HT1080 (cell line): Measurements from ENCODE around the gene GGT7. TPM values are rescaled to one million over a fixed set of nuclear protein-coding genes. Genes with fewer than 3 reads are reported as not detected.
"Not testable (repeated sequence)": the region's sequence is repeated elsewhere in the genome, so short reads cannot be mapped to it uniquely, and the experiment has no call there.

Experiments
- DNase-seq: peaks from one replicate; pipeline ENCODE4 v3.0.0-alpha.2; 2015; ENCODE audit warnings: low read depth
- total RNA-seq: library from RNA; depleted of rRNA; stranded (reverse); fragments of >200 nt; shearing (Covaris generic); gene quantifications from 2 replicates; pipeline ENCODE4 v1.2.3, GENCODE V29; 2014

The GGT7 gene
- total RNA-seq, 1 experiment from 2014 or later = 4.2 TPM

DNA sequence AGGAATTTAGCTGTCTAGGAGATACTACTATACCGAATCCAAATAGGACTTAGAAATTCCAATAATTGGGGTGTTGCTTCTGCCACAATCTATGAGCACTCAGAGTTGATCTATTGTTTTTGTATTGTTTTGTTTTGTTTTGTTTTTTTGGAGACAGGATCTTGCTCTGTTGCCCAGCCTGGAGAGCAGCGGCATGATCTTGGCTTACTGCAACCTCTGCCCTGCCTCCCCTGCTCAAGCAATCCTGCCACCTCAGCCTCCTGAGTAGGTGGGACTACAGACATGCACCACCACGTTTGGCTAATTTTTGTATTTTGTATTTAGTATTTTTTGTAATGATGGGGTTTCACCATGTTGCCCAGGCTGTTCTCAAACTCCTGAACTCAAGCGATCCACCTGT is 11.2 kb upstream of the GGT7 start:
- DNase-seq = no peak

DNA sequence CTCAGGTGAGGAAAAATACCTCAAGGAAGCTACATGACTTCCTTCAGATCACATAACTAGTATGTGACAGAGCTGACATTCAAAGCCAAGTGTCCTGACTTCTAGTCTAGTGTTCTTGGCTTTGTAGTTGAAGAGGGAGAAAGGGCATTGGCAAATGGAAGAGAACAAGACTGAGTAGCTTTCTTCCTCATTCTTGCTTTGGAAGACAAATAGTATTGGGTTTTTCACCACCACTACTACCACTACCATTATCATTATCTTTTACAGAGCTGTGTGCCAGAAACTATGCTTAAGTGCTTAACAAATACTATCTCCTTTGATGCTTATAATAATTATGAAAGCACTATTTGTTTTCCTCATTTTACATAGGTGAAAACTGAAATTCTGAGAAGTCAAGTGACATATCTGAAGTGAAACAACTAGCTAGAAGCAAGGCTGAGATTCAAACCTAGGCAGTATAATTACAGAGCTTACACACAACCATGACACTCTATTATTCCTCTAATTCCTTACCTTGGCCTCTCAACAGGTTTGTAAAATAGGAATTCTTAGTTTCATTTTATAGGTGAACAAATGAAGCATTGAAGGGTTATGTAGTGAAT is 10.5 kb upstream of the GGT7 start:
- DNase-seq = no peak

DNA sequence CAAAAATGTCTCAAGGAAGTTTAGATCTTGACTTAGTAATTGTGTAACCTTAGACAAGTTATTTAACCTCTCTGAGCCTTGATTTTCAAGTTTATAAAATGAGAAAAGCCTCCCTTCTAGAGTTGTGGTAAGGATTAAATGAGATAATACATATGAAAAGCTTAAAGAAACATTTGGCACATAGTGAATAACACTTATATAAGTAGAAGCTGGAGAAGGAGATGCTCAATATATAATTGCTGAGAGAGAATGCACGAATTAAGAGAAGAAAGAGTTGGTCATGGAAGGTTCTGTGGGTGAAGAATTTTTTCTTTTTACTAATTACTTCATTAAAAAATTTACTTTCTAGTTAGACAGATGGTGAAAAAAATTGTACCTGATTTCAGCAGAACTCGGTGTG is 9.0 kb upstream of the GGT7 start:
- no peak for DNase-seq

DNA sequence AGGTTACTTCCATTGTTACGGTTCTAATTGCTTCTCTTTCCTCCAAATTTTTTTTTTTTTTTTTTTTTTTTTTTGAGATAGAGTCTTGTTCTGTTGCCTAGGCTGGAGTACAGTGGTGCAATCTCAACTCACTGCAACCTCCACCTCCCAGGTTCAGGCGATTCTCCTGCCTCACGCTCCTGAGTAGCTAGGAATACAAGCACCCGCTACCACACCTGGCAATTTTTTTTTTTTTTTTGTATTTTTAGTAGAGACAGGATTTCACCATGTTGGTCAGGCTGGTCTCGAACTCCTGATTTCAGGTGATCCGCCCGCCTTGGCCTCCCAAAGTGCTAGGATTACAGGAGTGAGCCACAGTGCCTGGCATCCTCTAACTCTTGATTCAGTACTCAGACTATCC is 8.3 kb upstream of the GGT7 start:
- not testable (repeated sequence) for DNase-seq

DNA sequence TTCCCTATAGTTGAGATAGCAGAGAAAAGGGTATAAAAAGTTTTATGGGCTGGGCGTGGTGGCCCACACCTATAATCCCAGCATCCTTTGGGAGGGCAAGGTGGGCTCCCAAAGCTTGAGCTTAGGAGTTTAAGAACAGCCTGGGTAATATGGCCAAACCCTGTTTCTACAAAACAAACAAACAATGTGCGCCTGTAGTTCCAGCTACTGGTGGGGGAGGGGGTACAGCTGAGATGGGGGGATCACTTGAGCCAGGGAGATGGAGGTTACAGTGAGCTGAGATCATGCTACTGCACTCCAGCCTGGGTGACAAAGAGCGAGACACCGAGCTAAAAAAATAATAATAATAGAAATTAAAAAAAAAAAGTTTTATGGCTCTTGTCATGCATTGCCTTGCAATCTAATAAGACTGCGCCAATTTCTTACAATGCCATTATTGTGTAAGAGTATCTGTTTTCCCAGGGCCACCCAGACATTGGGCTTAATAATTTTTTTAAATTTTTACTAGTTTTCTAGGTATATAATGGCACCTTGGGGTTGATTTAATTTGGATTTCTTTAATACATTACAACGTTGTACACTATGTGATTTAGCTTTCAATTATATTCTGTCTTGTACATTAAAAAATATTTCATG is 7.7 kb upstream of the GGT7 start:
- DNase-seq = no peak

DNA sequence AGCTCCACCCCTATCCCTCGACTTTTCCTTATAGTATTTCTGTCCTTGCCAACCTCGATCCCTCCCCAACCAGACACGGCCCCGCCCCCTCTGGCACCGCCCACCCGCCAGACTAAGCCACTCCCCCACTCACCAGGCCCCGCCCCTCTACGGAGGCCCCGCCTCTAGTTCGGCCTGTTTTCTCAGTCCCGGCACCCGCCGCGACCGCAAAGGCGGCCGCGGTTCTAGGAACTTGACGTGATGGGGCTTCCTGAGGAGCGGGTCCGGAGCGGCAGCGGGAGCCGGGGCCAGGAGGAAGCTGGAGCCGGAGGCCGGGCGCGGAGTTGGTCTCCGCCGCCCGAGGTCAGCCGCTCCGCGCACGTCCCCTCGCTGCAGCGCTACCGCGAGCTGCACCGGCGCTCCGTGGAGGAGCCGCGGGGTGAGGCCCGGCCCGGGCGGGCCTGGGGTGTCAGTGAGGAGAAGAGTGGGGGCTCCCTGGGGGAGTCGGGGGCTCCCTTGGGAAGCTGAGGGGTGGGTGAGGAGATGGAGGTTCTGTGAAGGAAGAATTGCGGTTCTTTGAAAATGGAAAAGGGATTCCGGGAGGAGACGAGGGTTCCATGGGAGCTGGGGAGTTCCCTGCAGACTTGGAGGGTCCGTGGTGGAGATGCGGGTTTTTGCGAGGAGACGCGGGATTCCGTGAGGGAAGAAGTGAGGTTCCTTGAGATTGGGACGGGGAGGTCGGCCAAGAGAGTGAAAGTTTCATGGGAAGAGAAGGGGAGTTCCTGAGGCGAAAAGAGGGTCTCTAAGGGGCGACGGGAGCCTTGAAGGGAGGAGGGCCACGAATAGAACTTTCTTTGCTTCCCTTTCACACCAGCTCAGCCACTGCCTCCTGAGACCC is 4.0 kb upstream of the GGT7 start, which contains the start of gene ACSS2:
TSS of gene ACSS2 (plus strand) at position 207 of the 877 bp plus-strand sequence. CDS start at position 241, 34 bp downstream.
- no peak for DNase-seq

DNA sequence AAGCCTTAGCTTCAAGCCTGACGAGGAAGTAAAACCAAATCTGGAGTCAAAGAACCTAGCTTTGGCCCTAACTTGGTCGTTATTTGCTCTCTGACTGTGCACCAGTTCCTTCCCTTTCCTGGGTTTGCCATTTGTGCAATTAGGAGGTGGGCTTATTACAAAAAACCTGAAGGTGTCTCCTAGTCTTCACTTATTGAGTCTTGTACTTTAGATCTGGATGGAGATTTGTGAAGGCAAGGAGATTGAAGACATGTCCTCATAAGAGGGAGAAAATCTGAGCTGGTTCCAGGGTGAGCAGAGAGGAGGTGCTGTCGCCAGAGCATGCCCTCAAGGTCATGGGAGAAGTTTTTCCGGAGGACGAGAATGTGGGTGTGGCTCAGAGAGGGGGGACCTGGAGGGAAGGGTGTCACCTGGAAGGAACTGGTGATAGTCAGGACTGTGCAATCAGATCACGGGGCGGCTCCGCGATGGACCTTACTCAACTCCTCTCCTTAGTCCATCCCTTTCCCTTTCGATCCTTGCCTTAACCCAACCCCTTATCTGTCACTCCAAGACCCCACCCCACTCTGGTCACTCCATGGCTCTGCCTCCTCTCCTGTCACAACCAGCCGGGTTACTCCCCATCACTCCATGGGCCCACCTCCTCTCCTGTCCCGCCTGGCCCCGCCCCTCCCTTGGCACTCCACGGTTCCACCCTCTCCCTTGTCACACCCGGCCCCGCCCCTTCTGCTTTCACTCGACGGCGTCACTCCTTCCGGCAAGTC is 3.2 kb upstream of the GGT7 start:
- peak; percentile 93 for DNase-seq

DNA sequence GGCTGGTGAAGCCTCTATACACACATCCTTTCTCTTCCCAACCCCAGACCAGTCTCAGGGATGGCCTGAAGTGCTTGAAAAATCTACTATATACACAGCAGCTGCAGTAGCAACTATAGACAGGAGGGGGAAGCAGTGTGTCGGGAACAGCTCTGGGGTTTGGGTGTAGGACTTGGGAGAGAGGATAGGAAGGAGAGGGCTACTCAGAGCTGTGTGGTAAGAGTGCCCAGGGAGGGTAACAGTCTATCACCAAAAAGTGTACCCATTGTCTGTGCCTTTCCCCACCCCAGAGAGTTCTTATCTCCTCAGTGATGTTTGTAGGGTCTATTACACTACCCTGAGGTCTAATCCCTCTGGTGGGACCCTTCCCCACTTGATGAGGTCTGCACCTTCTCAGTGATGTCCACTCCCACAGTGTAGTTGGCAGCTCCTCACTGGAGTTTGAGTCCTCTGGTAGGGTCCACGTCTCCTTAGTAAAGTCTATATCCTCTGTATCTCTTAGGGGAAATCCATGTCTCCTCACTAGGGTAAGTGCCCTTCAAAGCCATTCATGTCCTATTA is 1.5 kb upstream of the GGT7 start:
- peak; percentile 88 for DNase-seq

DNA sequence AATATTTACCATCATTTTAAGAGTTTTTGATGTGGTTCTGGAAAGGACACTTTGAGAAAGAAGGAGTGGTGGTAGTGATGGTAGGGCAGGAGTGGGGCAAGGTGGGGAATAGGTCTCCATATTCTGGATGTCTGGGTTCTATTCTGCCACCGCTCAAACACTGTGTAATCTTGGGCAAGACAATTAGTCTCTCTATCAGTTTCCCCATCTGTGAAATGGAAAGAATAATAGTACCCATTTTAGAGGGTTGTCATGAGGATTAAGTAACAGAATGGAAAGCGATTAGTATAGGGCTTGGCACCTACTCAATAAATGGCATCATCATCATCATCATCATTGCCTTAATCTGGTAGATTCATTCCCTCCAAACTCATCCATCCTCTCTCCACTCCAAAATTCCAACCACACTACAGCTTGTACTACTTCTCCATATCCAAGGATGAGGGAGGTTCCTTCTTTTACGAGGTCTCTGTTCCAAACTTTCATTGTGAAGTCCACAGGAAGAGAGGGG is 982 bp upstream of the GGT7 start:
- no peak for DNase-seq

DNA sequence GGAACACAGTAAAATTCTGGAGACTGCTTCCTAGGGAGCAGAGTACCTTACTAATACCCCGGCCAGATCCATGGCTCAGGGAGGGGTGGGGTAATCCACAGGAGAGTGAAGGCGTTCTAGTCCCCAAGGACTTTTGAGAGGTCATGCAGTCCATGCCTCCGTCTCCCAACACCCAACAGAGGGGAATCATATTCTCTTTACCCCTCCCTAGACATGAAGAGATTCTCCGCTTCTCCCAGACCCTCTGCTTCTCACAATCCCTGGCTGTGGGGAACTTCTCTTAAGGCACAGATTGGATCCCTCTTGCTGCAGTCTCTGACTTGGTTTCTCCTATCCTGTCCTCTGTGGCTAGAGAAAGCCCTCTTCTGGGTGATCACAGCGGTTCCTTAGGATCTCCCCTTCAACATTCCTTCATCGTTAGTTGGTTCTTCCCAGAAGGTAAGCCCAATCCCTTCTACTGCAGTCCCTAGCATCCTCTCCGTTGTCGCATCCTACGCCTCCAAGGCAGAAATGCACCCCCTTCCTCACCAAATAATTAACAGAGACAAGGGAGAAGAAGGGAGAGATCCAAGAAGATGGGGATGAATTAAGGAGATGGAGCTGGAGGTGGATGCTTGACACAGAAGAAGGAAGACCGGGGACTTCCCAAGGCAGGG is 562 bp downstream of the GGT7 start:
- DNase-seq = no peak

DNA sequence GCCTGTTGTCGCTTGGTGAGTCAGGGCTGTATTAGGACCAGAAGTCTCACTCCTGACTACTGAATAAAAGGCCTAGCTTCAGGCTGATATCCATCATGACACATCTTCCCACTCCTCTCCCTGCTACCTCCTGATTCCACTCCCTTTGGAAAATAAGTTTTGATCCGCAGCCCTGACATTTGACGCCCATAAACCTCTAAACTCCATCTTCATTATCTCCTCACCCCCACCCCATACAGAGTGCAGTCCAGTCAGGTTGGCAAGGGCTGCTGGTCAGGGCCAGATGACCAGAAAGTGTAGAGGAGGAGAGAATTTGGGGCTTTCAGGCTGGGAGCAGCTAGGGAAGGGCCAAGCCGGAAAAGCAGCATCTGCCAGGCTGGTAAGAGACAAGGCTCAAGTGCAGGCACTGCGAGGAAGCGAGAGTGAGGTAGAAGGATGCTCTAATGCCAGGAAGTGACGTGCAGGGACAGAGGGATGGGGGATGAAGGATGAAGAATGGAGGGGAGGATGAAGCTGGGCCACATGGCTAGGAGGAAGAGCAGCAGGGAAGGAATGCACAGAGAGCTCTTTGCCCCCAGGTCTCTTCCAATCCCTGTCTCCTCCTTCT is 1.2 kb downstream of the GGT7 start:
- DNase-seq = no peak

DNA sequence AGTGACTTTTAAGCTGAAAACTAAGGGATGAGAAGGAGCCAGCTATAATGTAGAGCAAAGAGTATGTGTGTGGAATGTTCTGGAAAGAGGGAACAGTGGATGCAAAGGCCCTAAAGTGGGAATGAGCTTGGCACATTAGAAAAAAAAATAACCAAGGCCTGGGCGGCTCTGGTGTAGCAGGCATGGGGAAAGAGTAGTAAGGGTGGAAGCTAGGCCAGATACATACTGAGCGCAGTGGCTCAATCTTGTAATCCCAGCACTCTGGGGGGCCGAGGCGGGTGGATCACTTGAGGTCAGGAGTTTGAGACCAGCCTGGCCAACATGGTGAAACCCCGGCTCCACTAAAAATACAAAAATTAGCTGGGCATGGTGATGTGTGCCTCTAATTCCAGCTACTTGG is 8.4 kb downstream of the GGT7 start:
- DNase-seq = no peak

DNA sequence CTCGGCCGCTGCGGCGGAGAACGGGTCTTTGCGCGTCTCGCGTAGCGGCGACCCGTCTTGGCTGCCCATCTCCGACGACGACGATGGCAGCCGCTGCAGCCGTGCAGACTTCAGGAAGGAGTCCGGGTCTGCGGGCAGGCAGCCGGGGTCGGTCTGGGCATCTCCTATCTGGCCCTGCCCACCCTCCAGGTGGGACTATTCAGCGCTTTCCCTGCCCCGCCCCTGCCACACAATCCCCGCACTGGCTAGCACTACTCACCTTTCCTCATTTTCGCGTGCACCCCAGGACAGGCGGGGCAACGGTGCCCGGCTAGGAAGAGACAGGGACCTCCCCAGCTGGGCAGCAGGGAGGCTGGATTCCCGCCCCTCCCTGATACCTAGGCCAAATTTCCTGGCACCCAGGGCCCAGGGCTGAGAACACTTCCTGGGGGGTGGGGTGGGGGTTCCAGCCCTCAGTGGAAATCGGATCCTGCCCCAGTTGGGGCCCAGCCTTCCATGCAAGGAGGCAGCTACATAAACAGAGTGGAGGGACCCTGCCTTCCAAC is 9.2 kb downstream of the GGT7 start:
- no peak for DNase-seq

DNA sequence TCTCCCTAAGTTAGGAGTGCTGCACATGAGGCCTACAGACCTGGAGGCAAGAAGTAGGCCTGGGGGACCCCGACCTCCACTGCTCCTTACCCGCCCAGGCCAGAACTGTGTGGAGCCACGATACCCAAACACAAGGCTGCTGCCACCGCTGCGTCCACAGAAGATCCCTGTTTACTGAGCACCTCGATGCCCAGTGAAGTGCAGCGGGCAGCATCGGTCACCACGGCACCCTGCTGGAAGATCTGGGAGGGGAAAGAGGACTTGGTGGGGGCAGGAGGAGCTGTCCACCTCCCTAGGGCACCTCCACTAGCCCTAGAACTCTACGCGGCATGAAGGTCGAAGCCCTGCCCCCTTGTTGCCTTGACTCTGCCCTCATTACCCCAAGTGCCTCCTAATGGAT is 9.9 kb downstream of the GGT7 start:
- DNase-seq = no peak

DNA sequence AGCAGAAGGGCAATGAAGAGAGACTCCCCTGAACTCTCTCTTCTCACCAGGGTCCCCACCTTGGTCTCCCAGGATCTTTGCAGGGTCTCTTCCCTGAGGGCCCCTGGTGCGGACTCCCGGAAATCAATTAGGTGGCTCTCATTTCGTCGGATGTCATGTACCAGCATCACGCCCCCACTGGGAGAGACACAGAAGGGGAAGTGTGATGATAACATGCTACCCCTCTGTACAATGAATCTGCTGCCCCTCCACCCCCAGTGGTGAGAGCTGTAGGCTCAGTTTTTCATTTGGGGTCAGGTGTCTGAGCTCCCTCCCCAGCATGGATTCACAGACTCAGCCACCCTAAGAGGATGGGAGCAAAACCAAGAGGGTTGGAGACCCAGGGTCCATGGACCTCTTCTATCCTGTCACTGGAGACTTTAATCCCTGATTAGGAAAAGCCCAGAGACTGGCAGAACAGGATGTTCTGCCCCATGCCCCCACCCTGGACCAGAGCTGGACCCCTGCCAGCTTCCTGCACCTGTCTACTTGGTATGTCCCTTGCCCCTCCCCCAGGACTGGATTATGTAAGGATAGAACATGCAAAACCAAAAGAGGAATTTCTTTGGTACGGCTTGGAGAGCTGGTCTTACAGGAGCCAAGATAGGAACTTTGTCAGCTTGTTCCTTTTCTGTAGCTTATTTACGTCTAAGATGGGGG is 11.1 kb downstream of the GGT7 start:
- no peak for DNase-seq

DNA sequence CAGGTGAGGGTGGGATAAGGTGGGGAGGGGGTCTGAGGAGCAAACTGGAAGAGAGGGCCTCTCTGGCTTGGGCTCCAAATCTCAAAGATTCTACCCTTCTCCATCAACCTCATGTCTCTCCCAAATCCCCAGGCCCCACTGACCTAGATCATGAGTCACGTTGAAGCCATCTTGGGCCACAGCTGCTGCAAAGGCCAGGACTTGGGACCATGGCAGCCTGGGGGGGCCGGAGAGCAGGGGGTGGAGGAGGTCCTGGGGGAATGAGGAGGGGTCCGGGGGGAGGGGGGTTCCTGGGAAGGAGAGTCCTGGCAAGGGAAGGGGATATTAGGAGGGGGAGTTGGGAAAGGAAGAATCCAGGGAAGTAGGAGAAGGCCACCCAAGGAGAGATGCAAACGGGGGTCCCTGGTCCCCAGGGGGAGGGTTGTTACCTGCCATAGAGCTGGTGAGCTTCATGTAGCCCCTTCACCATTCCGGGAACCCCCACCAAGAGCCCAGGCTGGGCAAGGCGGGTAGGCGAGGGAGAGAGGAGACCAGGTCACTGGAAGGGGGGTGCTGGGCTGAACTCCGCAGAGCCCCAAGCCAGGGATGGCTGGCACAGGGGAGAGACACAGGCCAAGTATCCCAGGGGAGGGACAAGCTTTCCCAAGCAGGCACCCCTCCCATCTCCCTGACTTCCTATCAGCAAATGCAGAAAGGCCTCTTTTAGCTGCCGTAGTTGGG is 12.7 kb downstream of the GGT7 start:
- no peak for DNase-seq

DNA sequence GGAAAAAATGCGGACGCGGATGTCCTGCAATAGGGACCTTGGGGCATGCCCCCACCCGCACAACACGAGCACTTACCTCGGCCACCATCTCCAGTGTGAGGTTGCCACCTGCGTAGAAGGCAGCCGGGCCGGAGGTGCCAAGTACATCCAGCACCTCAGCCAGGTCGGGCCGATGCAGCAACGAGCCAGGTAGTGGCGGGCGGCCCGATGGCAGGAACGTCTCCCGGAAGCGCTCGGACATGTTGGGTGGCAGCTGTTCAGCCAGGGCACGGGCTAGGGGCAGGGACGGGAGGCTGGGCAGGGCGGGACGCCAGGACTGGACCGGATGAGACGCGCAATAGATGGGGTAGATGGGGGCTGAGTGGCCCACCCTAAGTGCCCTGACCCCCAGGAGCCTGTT is 13.3 kb downstream of the GGT7 start:
- DNase-seq = no peak

DNA sequence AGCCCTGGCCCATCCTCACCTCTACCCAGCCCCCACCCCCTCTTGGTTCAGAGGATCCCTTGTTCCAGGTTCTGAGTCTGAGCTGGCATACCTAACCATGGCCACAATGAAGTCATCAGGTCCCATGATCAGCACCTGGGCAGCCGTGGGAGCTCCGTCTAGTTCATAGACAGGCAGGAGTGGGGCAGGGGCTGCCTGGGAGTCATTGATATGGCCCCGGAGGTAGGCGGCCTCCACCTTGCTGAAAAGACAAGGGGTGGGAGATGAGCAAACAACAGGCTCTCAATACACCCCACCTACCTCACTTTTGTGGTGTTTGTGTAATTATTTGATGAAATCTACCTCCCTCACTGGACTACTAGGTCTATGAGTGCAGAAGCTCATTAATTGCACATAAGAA is 20.4 kb downstream of the GGT7 start:
- no peak for DNase-seq

DNA sequence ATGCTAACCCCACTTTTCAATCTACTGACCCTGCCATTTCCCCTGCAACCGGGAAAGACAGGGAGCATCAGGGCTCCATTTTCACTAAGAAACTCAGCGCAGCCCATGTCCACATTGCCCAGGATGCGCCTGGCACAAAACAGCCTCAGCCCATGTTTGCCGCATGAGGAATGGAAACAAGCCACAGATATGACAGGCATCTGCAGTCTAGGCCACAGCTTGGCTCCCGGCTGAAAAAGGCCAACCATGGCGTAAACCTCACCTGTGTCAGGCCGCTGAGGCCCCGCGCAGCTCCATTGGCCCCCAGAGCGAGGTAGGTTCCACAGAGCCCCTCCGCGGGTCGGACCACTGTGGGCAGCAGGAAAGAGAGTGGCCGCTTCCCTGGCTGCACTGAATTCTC is 21.7 kb downstream of the GGT7 start:
- no peak for DNase-seq
